GM19455 (cell line): Measurements from ENCODE around the gene CRACR2A.

Source experiments
- ATAC-seq: cut with Tn5 transposase; IDR thresholded peaks from one replicate; pipeline ENCODE4 v1.9.1; 2021; ENCODE audit not compliant: unreplicated experiment

CRACR2A gene

GRCh38 chr12:3685830-3686229, 67.1 kb downstream of the CRACR2A start:
- no peak for ATAC-seq

GRCh38 chr12:3684449-3685051, 68.4 kb downstream of the CRACR2A start:
- ATAC-seq: no peak

- no peak for ATAC-seq
Measured at GRCh38 chr12:3683670-3684069, 69.2 kb downstream of the CRACR2A start.

- no peak for ATAC-seq
Measured at GRCh38 chr12:3681595-3682061, 71.3 kb downstream of the CRACR2A start.

DNA sequence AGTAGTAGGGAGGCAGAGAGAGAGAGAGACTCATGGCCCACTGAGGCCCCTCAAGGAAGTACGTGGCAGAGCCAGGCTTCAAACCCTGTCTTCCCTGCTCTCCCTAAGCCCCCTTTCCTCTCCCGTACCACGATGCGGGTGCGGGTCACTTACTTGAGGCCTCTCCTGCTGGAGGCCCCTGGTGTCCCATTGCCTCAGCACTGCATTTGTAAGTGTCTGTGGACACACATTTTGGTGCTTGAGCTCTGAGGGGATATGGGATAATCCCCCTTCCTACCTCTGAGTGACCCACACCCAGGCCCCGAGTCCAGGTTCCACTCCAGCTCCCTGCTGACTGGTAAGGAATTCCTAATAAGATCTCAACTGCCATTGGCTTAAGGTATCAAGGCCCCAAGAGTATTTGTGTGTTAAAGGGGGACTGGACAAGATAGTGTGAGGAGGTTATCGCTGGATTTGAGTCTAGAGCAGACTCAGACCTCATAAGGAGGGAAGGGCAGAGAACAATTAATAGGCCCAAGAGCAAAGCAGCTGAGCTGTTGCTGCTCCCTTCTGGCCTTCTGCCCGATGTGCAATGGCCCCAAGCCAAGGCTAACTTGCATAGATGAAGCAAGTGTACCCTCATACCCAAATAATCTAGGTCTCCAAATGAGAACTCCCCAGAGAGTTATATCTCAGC, 71.9 kb downstream of the CRACR2A start:
- ATAC-seq: no peak

DNA sequence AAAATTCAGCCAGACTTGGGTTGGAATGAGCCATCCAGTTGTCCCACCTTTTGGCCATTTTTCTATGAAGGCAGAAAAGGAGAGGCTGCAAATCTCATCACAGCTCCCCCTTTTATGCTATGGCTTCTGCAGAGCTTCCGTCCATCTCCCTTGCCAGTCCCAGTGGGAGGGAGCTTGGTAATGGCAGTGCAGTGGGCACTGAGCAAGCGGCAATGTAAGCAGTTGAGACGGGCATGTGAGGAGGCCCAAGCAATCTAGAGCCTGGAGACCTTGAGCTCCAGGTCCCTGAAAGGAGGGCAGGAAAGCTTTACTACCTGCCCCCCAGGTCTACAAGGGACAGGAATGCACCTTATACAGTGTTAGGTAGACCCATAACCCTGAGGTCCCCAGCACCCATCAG, 73.1 kb downstream of the CRACR2A start:
- ATAC-seq: no peak

GRCh38 chr12:3677609-3678008, 75.3 kb downstream of the CRACR2A start:
- ATAC-seq: no peak

GRCh38 chr12:3673981-3674708, 78.8 kb downstream of the CRACR2A start:
- ATAC-seq: no peak

DNA sequence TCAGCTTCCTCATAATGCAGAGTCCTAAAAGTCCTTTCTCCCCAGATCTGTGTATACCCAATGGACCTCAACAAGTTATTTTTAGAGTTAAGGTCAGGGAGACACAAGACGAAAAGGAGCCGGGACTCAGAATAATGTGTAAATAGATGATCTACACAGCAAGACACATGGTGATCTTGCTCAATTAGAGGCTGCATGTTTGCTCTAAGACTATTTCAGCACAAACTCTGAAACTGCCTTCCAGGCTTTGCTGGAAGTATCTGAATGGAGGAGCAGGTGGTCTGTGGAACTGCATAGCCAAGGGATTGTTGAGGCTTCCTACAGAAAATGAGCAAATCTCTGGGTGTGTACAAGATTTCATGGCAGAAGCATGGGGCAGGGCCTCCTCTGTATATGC, 80.8 kb downstream of the CRACR2A start:
- ATAC-seq: no peak

GRCh38 chr12:3671330-3672112, 81.4 kb downstream of the CRACR2A start:
- no peak for ATAC-seq

DNA sequence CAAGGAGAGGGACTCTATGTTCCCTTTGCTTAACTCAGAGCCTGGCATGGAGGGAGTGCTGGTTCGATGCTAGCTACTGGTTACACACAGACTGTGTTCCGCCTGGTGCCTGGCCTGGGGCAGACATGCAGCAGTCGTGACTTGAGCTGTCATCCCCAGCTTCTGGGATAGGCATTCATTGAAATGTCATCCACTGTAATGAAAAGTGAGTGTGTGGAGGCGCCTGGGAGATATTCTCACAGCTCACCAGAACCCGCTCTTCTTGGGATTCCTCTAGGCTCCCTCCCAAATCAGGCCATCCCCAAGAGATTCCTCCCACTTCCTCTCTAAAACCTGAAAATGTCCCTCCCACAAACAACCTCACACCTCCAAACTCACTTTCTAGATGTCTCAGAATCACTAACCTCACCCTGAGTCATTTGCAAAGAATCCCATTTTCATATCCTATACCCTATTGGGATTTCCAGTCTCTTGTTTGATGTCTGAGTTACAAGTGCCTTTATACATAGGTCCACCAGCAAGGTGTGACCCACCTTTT, 82.8 kb downstream of the CRACR2A start:
- no peak for ATAC-seq

GRCh38 chr12:3669594-3669993, 83.3 kb downstream of the CRACR2A start:
- ATAC-seq: no peak

DNA sequence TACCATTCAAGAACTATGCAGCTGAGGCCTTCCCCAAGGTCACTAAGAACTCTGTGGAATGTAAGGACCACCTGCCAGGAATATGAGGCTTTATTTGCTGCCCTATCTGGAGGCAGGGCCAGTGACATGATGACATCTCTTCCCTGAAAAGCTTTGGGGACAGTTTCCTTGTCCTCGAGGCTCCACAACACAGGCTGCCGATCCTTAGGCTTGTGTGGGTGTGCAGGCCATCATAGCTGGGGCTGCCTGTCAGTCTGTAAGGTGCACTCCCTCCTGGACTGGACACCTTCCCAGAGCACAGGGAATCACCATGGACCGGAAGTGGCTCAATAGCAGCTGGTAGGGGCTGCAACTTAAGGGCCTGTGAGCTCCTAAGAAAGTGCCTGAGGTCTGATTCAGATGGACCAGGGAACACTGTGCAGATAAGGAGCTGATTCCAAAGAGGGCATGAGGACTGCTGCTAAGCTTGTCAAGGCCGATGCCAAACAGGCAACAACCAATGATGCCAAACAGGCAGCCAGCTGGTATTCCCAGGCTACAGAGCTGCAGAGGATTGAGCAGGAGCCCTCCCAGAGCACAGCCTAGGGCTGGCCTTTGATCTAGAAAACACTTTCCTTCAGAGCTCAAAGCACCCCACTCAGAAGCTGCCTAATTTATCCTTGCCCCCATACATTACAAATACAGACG, 84.3 kb downstream of the CRACR2A start:
- no peak for ATAC-seq

GRCh38 chr12:3667485-3667884, 85.4 kb downstream of the CRACR2A start:
- ATAC-seq: no peak

- no peak for ATAC-seq
Measured at GRCh38 chr12:3666441-3666840, 86.5 kb downstream of the CRACR2A start.

- ATAC-seq: no peak
Measured at GRCh38 chr12:3662521-3662921, 90.4 kb downstream of the CRACR2A start.

- ATAC-seq: no peak
Measured at GRCh38 chr12:3661028-3661427, 91.9 kb downstream of the CRACR2A start.

DNA sequence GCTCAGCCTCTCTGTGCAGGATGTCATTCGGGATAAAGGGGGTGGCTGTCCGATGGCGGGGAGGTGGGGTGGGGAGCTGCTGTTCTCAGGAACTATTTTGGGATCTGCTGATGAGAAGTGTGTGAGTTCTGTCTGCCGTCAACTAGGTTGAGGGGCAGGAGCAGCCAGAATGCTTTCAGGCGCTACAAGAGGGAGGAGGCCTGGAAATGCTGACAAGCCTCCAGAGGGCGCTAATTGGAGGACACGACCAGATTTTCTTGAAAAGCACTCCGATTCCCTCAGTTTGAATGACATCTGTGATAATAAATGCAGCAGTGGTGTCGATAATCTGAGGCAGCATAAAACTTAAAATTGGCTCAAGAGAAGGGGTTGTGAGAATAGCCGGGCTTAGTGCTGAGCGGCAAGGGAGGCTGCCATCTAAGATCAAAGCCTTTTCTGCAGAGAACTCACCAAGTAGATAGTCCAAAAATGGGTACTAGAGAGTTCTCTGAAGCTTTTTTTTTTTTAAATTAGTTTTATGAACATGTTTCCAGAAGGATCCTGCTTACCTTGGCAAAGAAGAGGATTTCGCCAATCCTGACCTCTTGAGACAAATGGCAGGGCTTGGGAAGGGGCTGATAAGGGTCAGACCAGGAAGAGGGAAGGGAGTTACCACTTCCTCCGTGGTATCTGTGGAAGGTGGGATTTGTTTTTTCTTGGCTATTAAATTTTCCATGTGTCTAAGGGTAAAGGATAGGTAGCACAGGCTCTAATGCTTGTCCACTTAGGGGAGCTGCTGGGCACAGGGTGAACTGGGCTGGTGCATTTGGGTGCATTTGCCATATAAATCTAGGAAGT, 94.4 kb downstream of the CRACR2A start:
- no peak for ATAC-seq

- ATAC-seq: no peak
Measured at GRCh38 chr12:3656946-3657622, 95.8 kb downstream of the CRACR2A start.
